ENCODE measurements around the gene TSPAN11. TPM values are rescaled to one million over a fixed set of nuclear protein-coding genes. Genes with fewer than 3 reads are reported as not detected.

The TSPAN11 gene
- total and polyA plus RNA-seq, 2 experiments from 2014 or later = 2.1 to 6.0 TPM

- TF ChIP-seq REST (IDR thresholded peaks at IDR 0.05; ENCODE audit: unreplicated experiment) (no peak), EZH2phosphoT487 (IDR thresholded peaks at IDR 0.05; ENCODE audit: unreplicated experiment) (no peak), CTCF (conservative IDR thresholded peaks at IDR 0.05; ENCODE audit: low read depth in 2 of 2) (no peak), ETS1 (IDR thresholded peaks at IDR 0.05) (no peak)
These were observed 40.5 kb downstream of the TSPAN11 start (continued) for GRCh38 chr12:30967026-30967425.

GRCh38 chr12:30968211-30968610 lies 41.7 kb downstream of the TSPAN11 start:
- Histone ChIP-seq H3K9me2 (ENCODE audit: insufficient read depth) (no peaks in the 10 kb centered on the region), H3K4me2 (no peak overlapping the region), H3F3A (replicated peaks; ENCODE audit: low read depth) (no peaks in the 10 kb centered on the region), H3K79me2 (replicated peaks; ENCODE audit: insufficient read depth) (no peaks in the 10 kb centered on the region), H3K4me1 (ENCODE audit: insufficient read depth) (no peaks in the 10 kb centered on the region), H3K36me3 (ENCODE audit: insufficient read depth) (no peaks in the 10 kb centered on the region), H2AFZ (no peak overlapping the region), H3K4me3 (no peak overlapping the region), H3K27me3 (ENCODE audit: insufficient read depth) (no peaks in the 10 kb centered on the region), H4K20me1 (replicated peaks; ENCODE audit: insufficient read depth) (no peaks in the 10 kb centered on the region; the same call in 1 of the 2 replicates), H3K27ac (ENCODE audit: low read depth) (no peak overlapping the region)
- Mint-ChIP-seq H3K4me3 (no peak overlapping the region), H3K27me3 (ENCODE audit: insufficient read depth, low read depth, poor library complexity) (peaks cover 18% of the 10 kb centered on the region), H3K27ac (no peak overlapping the region), H3K9me3 (no peaks in the 10 kb centered on the region), H3K36me3 (ENCODE audit: low read depth) (no peaks in the 10 kb centered on the region), H3K4me1 (peaks cover 7% of the 10 kb centered on the region)
- no peak for TF ChIP-seq REST (IDR thresholded peaks at IDR 0.05; ENCODE audit: unreplicated experiment)
- ATAC-seq = no peak
- DNase-seq (ENCODE audit: low spot score) = no peak

Measured in GM23338 (cell line).